ENCODE measurements around the gene ZNF593.

Gene ZNF593

GRCh38 chr1:26168410-26169197, 1.1 kb upstream of the ZNF593 start, which contains the start of gene C1orf232:
Gene C1orf232 (minus strand): TSS chr1:26168963. CDS start chr1:26168499, 464 bp downstream.
- FAIRE-seq (no peak), DNase-seq (ENCODE audit: insufficient read length, low spot score) (no peak)
- no peak for TF ChIP-seq POLR2A (IDR thresholded peaks at IDR 0.05; ENCODE audit: low read depth, low read length)

DNA sequence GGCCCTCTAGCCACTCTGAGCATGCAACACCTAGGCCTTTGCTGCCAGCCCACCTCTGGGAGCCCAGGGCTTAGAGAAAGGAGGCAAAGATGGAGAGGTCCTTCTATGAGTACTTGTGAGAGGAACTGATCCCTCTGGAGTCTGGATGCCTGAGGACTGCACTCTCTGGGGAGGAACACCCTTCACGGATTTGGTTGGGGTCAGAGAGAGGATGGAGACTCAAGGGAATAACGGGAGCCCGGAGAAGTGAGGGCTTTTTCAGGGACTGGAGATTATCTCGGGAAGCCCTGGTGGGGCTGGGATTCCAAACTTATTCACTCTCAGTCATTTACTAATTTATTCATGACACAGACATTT, 532 bp upstream of the ZNF593 start:
- no peak for TF ChIP-seq POLR2A (IDR thresholded peaks at IDR 0.05; ENCODE audit: low read depth, low read length)

GRCh38 chr1:26170472-26170821, 739 bp downstream of the ZNF593 start:
- TF ChIP-seq POLR2A (IDR thresholded peaks at IDR 0.05; ENCODE audit: low read depth, low read length): no peak
- DNase-seq (ENCODE audit: insufficient read length, low spot score) (no peak), FAIRE-seq (no peak)

More for the DNA sequence above, 532 bp upstream of the ZNF593 start:
- DNase-seq (ENCODE audit: insufficient read length, low spot score): no peak
- FAIRE-seq: no peak

DNA sequence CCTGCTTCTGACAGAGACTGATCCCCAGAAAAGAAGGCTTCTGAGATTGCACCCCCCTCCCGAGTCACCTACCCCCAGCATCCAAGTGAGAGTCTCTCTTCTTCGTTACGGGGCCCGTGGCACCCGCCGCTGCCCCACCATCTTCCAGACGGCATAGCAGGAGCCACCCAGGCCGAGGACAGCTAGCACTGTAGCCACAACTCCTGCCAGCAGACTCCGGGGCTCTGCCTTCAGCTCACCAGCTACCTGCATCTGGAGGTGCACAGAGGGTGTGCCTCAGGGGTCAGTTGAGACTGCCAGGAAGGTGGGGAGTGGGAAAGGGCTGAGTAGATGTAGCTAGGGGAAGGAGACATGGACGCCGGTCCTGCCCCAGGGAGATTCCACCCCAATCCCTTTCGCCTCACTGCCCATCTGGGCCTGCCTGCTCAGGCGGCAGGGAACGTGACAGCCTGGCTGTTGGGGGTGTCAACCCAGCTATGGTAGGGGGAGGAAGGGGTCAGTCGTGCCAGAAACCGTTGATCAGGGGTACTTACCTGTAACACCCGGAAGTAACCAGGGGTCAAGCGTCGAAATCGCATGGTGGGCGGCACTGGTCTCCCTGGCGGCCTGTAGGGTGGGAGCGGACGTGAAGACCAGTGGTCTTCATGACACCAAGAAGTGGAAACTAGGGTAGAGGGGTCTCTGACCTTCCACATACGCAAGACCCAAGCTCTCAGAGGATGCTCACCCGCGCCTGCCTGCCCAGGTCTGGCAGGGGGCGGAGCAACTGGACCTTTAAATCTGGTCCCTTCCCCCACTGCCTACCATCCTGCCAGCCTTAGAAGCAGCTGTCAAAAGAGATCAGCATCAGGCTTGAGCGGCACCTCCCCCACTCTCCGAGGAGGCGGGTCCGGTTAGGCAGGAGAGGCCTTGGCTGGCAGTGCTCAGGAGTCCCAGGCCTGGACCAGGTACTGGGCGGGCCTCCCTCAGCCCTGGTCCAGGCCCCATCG, 1.7 kb downstream of the ZNF593 start, which contains the start of gene ZNF593OS:
Gene ZNF593OS, minus strand, starts transcription at position 749 of the 989 bp plus-strand sequence. Its CDS starts 171 bp downstream, at position 578.
- DNase-seq (ENCODE audit: insufficient read length, low spot score) (no peak), FAIRE-seq (no peak)
- no peak for TF ChIP-seq POLR2A (IDR thresholded peaks at IDR 0.05; ENCODE audit: low read depth, low read length)

GRCh38 chr1:26175346-26175745, 5.6 kb downstream of the ZNF593 start:
- DNase-seq (ENCODE audit: insufficient read length, low spot score): no peak
- FAIRE-seq: no peak
- no peak for TF ChIP-seq POLR2A (IDR thresholded peaks at IDR 0.05; ENCODE audit: low read depth, low read length)

- DNase-seq (ENCODE audit: insufficient read length, low spot score) (no peak), FAIRE-seq (no peak)
- no peak for TF ChIP-seq POLR2A (IDR thresholded peaks at IDR 0.05; ENCODE audit: low read depth, low read length)
Observed at GRCh38 chr1:26177182-26177684, 7.5 kb downstream of the ZNF593 start, which contains the start of gene CNKSR1. Gene CNKSR1 (plus strand): TSS chr1:26177491. CDS start chr1:26177548, 57 bp downstream.

GRCh38 chr1:26180010-26180506, 10.3 kb downstream of the ZNF593 start:
- FAIRE-seq: no peak
- DNase-seq (ENCODE audit: insufficient read length, low spot score): no peak
- TF ChIP-seq POLR2A (IDR thresholded peaks at IDR 0.05; ENCODE audit: low read depth, low read length): no peak

DNA sequence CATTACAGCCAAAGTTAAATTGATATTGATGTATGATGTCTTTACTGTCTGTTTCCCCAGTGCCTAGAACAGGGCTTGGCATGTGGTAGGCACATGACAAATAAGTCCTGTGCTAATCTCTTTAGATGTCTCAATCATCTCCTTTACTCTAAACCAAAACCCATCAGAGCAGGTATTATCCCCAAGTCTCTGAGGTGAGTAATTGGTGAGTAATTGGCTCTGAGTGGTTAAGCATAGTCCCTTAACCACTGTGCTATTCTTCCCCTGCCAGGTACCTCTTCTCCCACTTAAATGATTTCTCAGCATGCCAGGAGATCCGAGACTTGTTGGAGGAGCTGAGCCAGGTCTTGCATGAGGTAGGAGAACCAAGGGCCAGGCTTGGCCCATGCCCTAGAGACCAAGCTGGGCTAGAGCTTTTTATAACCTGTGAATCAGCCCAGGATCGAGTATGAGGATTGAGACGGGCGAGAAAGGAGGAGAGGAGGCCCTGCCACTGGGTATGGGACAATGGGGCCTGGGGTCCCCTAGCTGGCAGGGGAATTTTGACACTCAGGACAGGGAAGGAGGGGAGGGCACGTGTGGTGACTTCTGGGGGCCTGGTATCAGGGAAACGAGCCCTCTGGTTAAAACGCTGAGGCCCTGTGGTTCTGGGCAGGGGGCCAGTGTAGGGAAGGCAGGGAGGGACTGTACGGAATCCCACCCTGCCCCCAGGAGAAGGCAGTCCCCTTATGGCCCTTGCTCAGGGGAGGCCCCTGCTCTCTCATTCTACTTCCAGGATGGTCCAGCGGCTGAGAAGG, 12.1 kb downstream of the ZNF593 start:
- DNase-seq (ENCODE audit: insufficient read length, low spot score): no peak
- TF ChIP-seq POLR2A (IDR thresholded peaks at IDR 0.05; ENCODE audit: low read depth, low read length): no peak
- FAIRE-seq: no peak

GRCh38 chr1:26182383-26182696, 12.6 kb downstream of the ZNF593 start:
- no peak for DNase-seq (ENCODE audit: insufficient read length, low spot score)
- no peak for TF ChIP-seq POLR2A (IDR thresholded peaks at IDR 0.05; ENCODE audit: low read depth, low read length)
- FAIRE-seq: no peak

- DNase-seq (ENCODE audit: insufficient read length, low spot score): no peak
- TF ChIP-seq POLR2A (IDR thresholded peaks at IDR 0.05; ENCODE audit: low read depth, low read length): no peak
- FAIRE-seq: no peak
Observed at GRCh38 chr1:26184086-26184485, 14.4 kb downstream of the ZNF593 start.

GRCh38 chr1:26184883-26185282, 15.2 kb downstream of the ZNF593 start:
- FAIRE-seq (no peak), DNase-seq (ENCODE audit: insufficient read length, low spot score) (no peak)
- no peak for TF ChIP-seq POLR2A (IDR thresholded peaks at IDR 0.05; ENCODE audit: low read depth, low read length)

GRCh38 chr1:26187882-26188281, 18.2 kb downstream of the ZNF593 start:
- no peak for TF ChIP-seq POLR2A (IDR thresholded peaks at IDR 0.05; ENCODE audit: low read depth, low read length)
- DNase-seq (ENCODE audit: insufficient read length, low spot score): no peak
- no peak for FAIRE-seq

DNA sequence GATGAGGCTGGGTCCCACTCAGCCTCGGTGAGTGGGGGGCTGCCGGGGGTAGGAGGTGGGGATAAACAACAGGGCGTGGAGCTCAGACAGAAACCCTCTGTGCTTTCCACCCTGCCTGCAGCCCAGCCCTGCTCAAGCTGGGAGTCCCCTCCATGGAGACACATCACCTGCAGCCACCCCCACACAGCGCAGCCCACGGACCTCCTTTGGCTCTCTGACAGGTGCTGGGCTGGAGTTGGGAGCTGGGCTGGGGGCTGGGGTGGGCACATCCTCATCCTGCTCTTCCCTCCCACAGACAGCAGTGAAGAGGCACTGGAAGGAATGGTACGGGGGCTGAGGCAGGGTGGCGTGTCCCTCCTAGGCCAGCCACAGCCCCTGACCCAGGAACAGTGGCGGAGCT, 18.8 kb downstream of the ZNF593 start:
- no peak for FAIRE-seq
- no peak for TF ChIP-seq POLR2A (IDR thresholded peaks at IDR 0.05; ENCODE audit: low read depth, low read length)

More for the DNA sequence above, 18.8 kb downstream of the ZNF593 start:
- DNase-seq (ENCODE audit: insufficient read length, low spot score): no peak
